ENCODE measurements around the gene CSF1.

- no peak for TF ChIP-seq CTCF (IDR thresholded peaks at IDR 0.05)
- no peak for TF ChIP-seq POLR2A (IDR thresholded peaks at IDR 0.05)
Observed at GRCh38 chr1:109917768-109918606, 7.3 kb downstream of the CSF1 start.
